A673 (cell line): ENCODE results near the gene TRPM4.

Experiments used
- CTCF ChIP-seq: fragments of 300-800, 200-600 bp; sonication (generic); conservative IDR thresholded peaks from 2 replicates; pipeline ENCODE4 v1.5.1; 2017; ENCODE audit warnings: low read depth, mild to moderate bottlenecking, antibody characterized with exemption, low read length, moderate library complexity, mixed read lengths
- EZH2 ChIP-seq: fragments of 200-600 bp; sonication (generic); IDR thresholded peaks from 2 replicates; pipeline ENCODE4 v1.6.1; 2017; ENCODE audit warnings: borderline replicate concordance, low read depth, mild to moderate bottlenecking, mixed read lengths, antibody characterized with exemption, low read length; ENCODE audit not compliant: poor library complexity, severe bottlenecking

- TF ChIP-seq CTCF: no peak
- no peak for TF ChIP-seq EZH2
Observed at GRCh38 chr19:49231389-49231788, 73.8 kb downstream of the TRPM4 start.
